Myocyte (in vitro differentiated cells): ENCODE measurements around the gene RBFOX2. TPM values are rescaled to one million over a fixed set of nuclear protein-coding genes. Genes with fewer than 3 reads are reported as not detected.
"Not testable (repeated sequence)": the region's sequence is repeated elsewhere in the genome, so short reads cannot be mapped to it uniquely, and the experiment has no call there.

Experiments used
- DNase-seq: peaks from one replicate; pipeline ENCODE4 v3.0.0-alpha.2; 2012; ENCODE audit warnings: low read depth
- total RNA-seq: library from RNA; depleted of rRNA; stranded (reverse); fragments of >200 nt; gene quantifications from 2 replicates; pipeline ENCODE4 v1.2.3, GENCODE V29; 2014

Gene RBFOX2
- total RNA-seq, 1 donor from 2014 or later: 179 TPM

DNA sequence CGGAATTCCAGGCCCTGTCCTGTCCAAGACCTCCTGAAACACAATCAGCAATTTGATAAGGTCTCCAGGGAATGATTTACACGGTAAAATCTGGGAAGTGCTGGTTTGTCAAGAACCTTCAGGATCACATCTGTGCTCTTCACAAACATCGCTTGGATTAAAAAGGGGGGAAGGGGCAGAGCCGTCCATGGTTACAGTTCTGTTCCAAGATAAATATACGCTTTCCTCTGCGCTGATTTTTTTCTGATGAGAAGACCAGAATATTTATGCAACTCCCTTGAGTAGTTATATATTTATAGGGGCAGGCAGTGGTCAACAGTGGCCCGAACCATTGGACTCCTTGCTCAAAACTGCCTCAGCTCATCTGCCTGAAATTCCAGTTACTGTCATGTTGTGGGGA is 320.2 kb downstream of the RBFOX2 start:
- no peak for DNase-seq

DNA sequence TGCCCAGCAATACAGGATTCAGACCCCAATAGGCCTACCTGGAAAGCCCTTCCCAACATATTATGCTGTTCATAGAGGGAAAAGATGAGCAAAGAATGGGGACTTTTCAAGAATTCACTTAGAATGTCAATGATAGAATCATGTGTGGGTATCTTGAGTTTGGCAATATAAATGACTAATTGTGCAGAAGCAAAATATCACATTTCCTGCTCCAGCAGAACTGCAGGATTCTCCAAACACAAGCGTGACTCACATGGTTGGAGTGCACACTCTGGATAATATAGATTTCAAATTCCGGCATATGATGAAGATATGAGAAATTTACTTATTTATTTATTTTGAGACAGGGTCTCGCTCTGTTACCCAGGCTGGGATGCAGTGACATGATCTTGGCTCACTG is 323.5 kb downstream of the RBFOX2 start:
- DNase-seq: no peak

DNA sequence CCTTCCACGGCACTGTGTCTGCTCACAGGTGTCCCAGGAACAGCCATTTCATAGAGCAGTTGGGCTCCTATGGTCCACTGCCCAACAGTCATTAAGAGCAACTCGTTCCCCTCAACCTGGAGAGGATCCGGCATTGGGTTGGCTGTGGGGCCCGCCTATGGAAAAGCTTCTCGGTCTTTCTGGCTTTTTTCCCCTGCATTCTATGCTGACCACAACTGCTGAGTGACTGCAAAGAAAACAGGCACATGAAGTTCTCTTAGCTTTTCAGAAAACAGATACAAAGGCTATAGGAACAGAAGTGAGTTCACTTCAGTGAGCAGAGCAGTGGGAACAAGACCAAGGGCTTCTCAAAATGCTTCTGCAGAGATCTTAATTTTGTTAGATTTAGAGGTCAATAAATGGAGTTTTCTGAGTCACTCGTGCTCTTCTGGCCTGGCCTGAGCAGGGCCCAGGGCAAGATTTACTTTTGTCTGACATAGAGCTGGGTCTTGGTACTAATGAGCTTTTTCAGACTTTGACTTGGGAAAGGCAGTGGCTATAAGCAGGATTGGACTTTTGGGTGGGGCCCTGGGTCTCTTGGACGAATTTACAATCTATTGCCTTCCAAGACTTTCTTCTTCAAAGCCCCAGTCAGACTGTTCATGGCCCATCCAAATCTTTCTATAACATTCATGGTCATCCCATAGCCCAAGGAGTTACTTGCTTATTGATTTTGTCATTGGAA is 324.6 kb downstream of the RBFOX2 start:
- DNase-seq: no peak

DNA sequence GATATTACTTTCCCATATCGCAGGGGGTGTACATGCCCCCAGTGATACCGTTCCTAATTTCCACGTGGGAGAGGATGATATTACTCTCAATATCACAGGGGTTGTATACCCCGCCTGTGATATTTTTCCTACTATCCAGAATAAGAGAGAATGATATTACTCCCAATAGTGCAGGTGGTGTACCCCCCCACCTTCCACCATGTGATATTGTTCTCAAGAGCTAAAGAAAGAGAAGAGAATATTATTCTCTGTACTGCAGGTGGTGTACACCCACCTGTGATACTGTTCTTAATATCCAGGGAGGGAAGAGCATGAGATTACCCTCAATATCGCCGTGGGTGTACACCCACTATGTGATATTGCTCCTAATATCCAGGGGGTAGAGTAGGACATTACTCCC is 328.8 kb downstream of the RBFOX2 start:
- DNase-seq: not testable (repeated sequence)

DNA sequence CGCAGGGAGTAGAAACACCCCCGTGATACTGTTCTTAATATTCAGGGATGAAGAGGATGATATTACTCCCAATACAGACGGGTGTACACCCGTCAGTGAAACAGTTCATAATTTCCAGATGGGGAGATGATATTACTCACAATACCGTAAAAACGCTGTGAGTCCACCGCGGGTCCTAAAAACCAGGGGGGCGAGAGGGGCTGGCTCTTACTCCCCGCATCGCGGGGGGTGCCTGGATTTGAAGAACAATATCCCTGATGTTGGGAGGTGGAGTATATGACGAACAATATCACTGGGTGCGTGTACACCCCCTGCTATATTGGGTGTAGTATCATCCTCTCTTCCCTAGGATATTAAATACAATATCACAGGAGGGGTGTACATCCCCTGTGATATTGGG is 331.5 kb downstream of the RBFOX2 start:
- no peak for DNase-seq

DNA sequence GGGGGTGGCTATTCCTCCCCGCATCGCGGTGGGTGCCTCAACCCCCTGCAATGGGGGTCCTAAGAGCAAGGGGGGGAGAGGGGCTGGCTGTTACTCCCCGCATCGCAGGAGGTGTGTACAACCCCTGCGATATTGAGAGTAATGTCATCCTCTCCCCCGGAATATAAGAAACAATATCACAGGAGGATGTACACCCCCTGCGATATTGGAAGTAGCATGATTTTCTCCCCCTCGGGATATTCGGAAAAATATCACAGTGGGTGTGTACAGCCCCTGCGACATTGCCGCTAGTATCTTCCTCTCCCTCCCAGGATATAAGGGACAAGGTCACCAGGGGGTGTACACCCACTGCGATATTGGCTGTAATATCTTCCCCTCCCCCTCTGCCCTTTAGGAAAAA is 333.4 kb downstream of the RBFOX2 start:
- DNase-seq: no peak

DNA sequence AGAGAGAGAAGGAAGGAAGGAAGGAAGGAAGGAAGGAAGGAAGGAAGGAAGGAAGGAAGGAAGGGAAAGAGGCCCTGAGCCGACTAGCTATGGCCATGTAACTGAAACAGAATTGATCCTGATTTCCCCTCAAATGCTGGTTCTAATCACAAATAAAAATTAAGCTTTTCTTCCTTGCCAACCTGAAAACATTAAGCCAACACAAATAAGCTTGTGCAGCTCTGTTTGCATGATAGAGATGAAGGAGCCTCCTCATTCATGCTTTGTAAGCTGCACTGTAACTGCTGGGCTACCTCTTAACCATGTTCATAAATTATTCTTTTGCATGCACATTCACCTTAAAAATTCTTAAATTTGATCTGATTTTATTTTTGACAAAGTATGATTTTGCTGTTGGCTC is 338.6 kb downstream of the RBFOX2 start:
- DNase-seq: no peak

DNA sequence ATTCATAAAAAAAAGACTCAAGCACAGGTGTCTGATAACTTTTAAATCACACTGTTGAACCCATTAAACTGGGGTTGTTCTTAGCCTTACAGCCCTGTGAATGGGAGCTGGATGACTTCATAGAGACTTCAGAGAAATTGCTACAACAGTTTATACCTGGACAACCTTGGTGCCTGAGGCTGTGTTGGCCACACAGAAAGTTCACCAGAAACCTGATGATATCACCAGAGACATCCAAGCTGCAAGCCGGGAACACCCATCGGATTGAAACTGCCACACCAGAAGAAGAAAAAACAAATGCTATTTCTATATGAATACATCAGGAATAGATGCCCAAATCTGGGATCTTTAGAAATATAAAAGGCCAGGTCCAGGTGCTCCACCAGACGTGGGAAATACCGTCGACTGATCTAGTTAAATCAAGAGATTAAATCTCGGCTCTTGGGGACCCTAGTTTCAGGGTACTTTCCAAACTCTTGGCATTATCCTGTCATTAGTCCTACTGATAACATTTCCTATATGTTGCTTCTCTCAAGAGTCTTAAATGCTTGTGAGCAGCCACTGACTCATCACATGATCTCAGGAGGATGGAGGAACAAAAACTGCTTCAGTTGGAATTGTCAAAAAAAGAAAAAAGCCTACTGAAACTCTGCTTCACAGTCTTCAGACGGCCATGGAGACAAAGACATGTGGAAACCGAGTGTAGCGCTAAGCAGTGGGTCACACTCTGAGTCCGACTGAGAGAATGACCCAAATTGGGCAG is 339.5 kb downstream of the RBFOX2 start:
- no peak for DNase-seq

Other genes starting within 250 kb of the RBFOX2 start
- gene APOL3, start 131.9 kb upstream of the RBFOX2 start, total RNA-seq: 1.4 and 1.7 TPM in 2 replicates
- gene APOL4, start 173.0 kb upstream of the RBFOX2 start, total RNA-seq: 5.1 and 9.2 TPM in 2 replicates
- gene APOL2, start 210.7 kb upstream of the RBFOX2 start, total RNA-seq: 31.6 and 33.2 TPM in 2 replicates
- 0.86 and 1.0 TPM in 2 replicates for gene APOL1, start 224.3 kb upstream of the RBFOX2 start, total RNA-seq